Nephron (organoid): ENCODE data around the gene HSD17B8.

Experiments used
- H3K27ac Mint-ChIP-seq, 3 experiments: 2 replicates each; pipeline ENCODE4 v1.8.0; 2020; ENCODE audit warnings: mixed read lengths in 3 of 3, mild to moderate bottlenecking in 2 of 3, moderate library complexity in 1 of 3
- H3K27me3 Mint-ChIP-seq: 2 replicates; pipeline ENCODE4 v1.8.0; 2021; ENCODE audit warnings: low read depth, mild to moderate bottlenecking, moderate library complexity, mixed read lengths
- H3K36me3 Mint-ChIP-seq: 2 replicates; pipeline ENCODE4 v1.8.0; 2020; ENCODE audit warnings: low read depth, mixed read lengths
- H3K4me1 Mint-ChIP-seq: 2 replicates; pipeline ENCODE4 v1.8.0; 2020; ENCODE audit warnings: mixed read lengths
- H3K4me3 Mint-ChIP-seq, 3 experiments: 2 replicates each; pipeline ENCODE4 v1.8.0; 2020; ENCODE audit warnings: mild to moderate bottlenecking in 3 of 3, mixed read lengths in 3 of 3, moderate library complexity in 2 of 3
- H3K9me3 Mint-ChIP-seq: 2 replicates; pipeline ENCODE4 v1.8.0; 2020; ENCODE audit warnings: mixed read lengths
- CTCF ChIP-seq, 3 experiments: fragments of 200-600 bp; sonication (generic); IDR thresholded peaks; one replicate each; pipeline ENCODE4 v1.5.0; 2021; ENCODE audit warnings: antibody characterized with exemption in 3 of 3; ENCODE audit not compliant: unreplicated experiment in 3 of 3

The HSD17B8 gene

DNA sequence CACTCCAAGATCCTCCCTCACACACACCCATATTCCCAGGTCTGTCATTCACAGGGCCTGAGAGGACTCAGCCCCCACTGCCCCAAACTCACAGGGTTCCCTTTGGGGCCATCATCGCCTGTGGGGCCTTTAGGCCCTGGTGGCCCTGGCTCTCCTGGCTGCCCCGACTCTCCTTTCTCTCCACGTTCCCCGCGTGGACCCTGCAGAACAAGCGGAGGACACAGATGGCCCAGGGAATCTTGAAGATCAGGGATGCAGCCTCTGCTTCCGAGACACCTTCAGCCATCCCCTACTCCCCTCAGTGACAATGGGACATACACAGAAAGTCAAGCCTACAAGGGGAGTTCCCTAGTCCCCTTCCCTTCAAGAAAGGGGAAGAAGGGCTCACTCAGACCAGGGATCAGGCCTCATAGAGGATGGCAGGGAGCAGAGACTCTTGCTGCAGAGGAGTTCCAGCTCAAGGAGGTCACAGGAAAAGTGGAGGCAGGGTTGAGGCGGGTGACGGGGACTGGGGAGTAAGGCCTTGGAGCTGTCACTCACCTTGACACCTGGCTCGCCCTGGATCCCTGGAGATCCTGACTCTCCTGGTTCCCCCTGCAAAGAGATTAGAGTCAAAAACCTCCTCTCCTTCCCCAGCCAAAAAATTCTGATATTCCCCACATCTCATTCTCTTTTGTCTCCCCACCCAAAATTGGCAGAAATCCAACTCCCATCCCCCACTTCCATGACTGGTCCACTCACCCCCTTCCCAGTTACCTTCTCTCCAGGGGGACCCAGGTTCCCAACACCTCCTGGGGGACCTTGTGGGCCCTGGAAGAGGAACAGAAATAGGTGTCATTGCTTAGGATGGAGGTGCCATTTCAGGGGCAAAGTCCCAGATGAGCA lies 34.9 kb upstream of the HSD17B8 start:
- Mint-ChIP-seq H3K27ac (no peak overlapping the region), H3K4me3 (no peak overlapping the region), H3K27me3 (peaks cover 11% of the 10 kb centered on the region), H3K9me3 (no peaks in the 10 kb centered on the region), H3K4me1 (no peaks in the 10 kb centered on the region), H3K36me3 (no peaks in the 10 kb centered on the region)
- no peak for TF ChIP-seq CTCF (IDR thresholded peaks at IDR 0.05; ENCODE audit: unreplicated experiment in 3 of 3)

DNA sequence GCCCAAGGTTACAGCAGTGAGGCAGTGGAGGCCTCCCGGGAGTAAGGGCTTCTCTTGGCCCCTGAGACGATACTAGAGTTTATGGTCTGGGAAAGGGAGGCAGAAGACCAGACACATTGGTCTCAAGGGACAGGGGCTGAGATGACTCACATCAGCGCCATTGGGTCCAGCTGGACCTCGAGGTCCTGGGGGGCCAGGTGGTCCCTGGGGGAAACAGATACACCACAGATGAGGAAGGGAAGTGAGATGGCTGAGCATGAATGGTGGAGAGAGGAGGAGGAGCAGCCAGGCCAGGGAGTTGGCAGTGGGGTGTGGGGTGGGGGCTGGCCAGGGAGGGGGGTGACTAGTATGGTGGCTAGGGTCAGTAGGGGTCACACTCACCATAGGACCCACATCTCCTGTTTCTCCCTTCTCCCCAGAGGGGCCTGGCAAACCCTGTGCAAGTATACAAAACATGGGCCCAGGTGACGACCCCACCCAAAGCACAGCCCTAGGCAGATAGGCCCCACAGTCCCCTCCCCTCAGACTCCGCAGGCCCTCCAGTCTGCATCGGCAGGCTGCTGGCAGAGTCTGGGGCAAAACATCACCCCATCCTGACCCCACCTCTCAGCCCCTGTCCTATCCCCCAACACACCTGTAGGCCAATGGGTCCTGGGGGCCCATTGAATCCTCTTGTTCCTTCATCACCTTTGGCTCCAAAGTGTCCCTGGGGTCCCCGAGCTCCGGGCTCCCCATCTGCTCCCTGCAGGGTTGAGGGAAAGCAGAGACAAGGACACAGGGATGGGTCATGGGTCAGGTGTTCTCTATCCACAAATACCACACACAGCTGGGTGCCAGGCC lies 34.1 kb upstream of the HSD17B8 start:
- Mint-ChIP-seq H3K27me3 (peaks cover 20% of the 10 kb centered on the region), H3K27ac (no peak overlapping the region), H3K4me1 (no peaks in the 10 kb centered on the region), H3K36me3 (no peaks in the 10 kb centered on the region), H3K4me3 (no peak overlapping the region), H3K9me3 (no peaks in the 10 kb centered on the region)
- TF ChIP-seq CTCF (IDR thresholded peaks at IDR 0.05; ENCODE audit: unreplicated experiment in 3 of 3) = no peak

DNA sequence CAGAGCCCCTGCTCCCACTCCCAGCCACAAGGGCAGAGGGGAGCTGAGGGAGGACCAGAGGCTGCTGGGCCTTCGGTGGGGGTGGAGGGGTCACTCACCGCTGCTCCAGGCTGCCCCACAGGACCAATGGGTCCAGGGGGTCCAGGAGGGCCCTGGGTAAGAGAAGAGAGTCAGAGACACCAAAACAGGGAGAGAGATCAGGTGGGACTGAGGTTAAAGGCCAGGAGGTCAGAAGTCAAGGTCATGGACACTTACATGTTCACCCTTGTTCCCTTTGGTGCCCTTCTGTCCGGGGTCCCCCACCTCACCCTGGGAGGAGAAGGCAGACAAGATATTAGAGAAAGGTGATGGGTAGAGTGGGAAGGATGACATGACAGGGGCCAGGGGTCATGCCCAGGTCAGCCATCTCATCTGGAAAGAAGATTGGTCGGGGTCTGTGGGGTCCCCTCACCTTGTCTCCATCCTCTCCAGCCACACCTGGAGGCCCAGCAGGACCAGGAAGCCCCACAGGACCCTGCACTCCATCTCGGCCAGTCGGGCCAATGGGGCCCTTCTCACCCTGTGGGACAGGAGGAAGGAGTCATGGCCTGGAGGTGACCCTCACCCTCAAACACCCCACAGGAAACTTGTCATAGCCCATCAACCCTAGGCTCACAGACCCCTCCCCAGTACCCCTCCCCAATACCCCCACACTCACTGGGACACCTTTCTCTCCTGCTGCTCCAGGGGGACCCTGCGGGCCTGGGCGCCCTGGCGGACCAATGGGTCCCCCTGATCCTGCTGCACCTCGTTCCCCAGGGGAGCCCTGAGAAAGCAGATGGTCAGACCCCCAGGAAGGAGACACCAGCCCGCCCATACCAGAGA lies 33.2 kb upstream of the HSD17B8 start:
- H3K27ac Mint-ChIP-seq = no peak overlapping the region
- no peaks in the 10 kb centered on the region for H3K36me3 Mint-ChIP-seq
- H3K9me3 Mint-ChIP-seq = no peaks in the 10 kb centered on the region
- H3K4me1 Mint-ChIP-seq = no peaks in the 10 kb centered on the region
- H3K4me3 Mint-ChIP-seq = no peak overlapping the region
- peaks cover 21% of the 10 kb centered on the region for H3K27me3 Mint-ChIP-seq
- TF ChIP-seq CTCF (IDR thresholded peaks at IDR 0.05; ENCODE audit: unreplicated experiment in 3 of 3) = no peak

- TF ChIP-seq CTCF (IDR thresholded peaks at IDR 0.05; ENCODE audit: unreplicated experiment in 3 of 3) = no peak
- Mint-ChIP-seq H3K27me3 (peaks cover 21% of the 10 kb centered on the region), H3K27ac (no peak overlapping the region), H3K36me3 (no peaks in the 10 kb centered on the region), H3K4me3 (no peak overlapping the region), H3K9me3 (no peaks in the 10 kb centered on the region), H3K4me1 (no peaks in the 10 kb centered on the region)
Observed at GRCh38 chr6:33171880-33172687, 32.4 kb upstream of the HSD17B8 start.
